Effector memory CD8-positive, alpha-beta T cell (primary cell): ENCODE results near the gene PPP1R16B.

Experiments used
- ATAC-seq: fragments of 150-1000 bp; cut with Tn5 transposase; replicated peaks from 2 replicates; pipeline ENCODE4 v1.10.0; 2021; ENCODE audit warnings: mild to moderate bottlenecking, moderate library complexity
- DNase-seq, 3 experiments: peaks; one replicate each; pipeline ENCODE4 v3.0.0; 2021
- H3K27ac Mint-ChIP-seq, 2 donors: one replicate each; pipeline ENCODE4 v1.8.0; 2022; ENCODE audit warnings: mild to moderate bottlenecking in 2 of 2, mixed read lengths in 2 of 2, moderate library complexity in 2 of 2
- H3K27me3 Mint-ChIP-seq, 2 donors: one replicate each; pipeline ENCODE4 v1.8.0; 2022; ENCODE audit warnings: mixed read lengths in 2 of 2
- H3K36me3 Mint-ChIP-seq: one replicate; pipeline ENCODE4 v1.8.0; 2022; ENCODE audit warnings: mild to moderate bottlenecking, moderate library complexity, mixed read lengths; ENCODE audit not compliant: insufficient read depth
- H3K4me1 Mint-ChIP-seq, 2 donors: one replicate each; pipeline ENCODE4 v1.8.0; 2022; ENCODE audit warnings: low read depth in 2 of 2, mixed read lengths in 2 of 2
- H3K4me3 Mint-ChIP-seq, 2 donors: one replicate each; pipeline ENCODE4 v1.8.0; 2022; ENCODE audit warnings: mild to moderate bottlenecking in 2 of 2, mixed read lengths in 2 of 2, moderate library complexity in 2 of 2
- H3K9me3 Mint-ChIP-seq, 2 donors: one replicate each; pipeline ENCODE4 v1.8.0; 2022; ENCODE audit warnings: mixed read lengths in 2 of 2

The PPP1R16B gene

DNA sequence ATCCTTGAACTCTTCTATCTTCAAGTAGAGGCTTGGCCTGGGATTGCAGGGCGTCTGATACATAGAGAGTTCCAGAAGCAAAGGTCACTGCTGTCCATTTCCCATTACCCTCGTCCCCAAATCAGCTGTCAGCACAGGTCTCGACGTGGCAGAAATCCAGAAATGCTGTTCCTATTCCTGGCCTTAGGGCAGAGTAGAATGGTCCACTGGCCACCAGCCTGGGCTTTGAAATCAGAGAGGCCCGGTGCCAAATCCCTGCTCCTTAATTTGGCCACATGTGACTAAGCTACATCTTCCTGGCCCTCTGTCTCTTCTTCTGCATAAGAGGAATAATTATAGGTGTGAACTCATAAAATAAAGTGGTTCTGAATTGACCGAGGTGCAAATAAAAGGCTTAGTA is 79.9 kb downstream of the PPP1R16B start:
- H3K4me1 Mint-ChIP-seq, result peaks cover 50 to 62% of the 10 kb centered on the region in 2 donors
- DNase-seq, result no peak
- H3K9me3 Mint-ChIP-seq, result no peaks in the 10 kb centered on the region
- no peak overlapping the region for H3K27ac Mint-ChIP-seq
- H3K4me3 Mint-ChIP-seq, result no peak overlapping the region
- H3K36me3 Mint-ChIP-seq, result peaks cover 28% of the 10 kb centered on the region
- H3K27me3 Mint-ChIP-seq, result no peaks in the 10 kb centered on the region
- ATAC-seq, result no peak

DNA sequence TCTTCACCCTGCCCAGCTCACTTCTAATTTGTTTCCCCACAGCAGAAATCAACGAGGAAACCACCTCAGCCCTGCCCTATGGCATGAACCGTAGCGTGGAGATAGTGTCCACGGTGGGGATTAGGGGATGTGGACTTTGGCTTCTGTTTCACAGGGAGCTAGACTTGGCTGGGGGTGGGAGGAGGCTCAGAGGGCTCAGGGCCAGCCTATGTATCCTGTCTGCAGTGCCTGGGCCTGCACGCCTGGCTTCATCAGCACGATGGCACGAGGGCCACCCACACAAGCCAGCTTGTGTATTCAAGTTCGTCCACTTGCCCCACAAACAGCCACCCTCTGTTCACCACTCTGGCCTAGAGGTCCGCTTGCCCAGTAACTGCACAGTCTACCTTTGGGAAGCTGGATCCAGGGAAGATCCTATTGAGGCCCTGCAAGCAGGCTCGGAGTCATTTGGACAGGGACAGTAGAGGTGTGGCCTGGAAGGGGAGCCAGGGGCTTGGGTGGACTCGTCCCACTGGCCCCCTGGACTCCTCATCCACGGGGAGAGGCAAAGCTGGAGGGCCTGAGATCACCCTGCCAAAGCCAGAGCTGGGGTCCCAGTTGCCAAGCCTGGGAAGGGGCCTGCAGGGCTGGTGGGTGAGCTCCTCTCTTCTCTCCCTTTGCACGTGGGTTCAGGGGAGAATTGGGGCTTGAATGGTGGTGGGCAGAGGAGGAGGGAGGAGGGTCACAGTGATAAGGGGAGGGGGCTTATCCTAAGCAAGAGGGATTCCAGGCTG is 82.7 kb downstream of the PPP1R16B start:
- H3K27ac Mint-ChIP-seq, result peak overlapping the region; percentile 54 to 92
- no peak for ATAC-seq
- H3K36me3 Mint-ChIP-seq, result peaks cover 15% of the 10 kb centered on the region
- H3K27me3 Mint-ChIP-seq, result no peaks in the 10 kb centered on the region
- DNase-seq, result no peak
- peaks cover 42 to 48% of the 10 kb centered on the region in 2 donors for H3K4me1 Mint-ChIP-seq
- no peaks in the 10 kb centered on the region for H3K9me3 Mint-ChIP-seq
- no peak overlapping the region for H3K4me3 Mint-ChIP-seq

DNA sequence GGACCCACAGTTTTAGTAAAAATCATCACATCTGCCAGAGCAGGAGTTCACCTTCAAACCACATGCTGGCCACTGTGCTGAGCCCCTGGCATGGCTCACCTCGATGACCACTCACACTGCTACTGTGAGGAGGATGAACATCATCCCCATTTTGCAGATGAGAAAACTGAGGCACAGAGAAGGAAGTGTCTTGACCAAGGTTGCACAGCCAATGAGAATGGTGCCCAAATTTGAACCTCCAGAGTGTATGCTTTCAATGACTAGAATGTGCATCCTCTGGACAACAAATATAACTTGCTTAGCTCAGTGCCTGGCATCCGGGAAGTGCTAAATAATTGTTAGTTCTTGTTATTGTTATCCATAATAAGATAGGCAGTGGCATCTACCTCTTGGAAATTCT is 83.6 kb downstream of the PPP1R16B start:
- no peaks in the 10 kb centered on the region for H3K9me3 Mint-ChIP-seq
- ATAC-seq, result no peak
- H3K4me3 Mint-ChIP-seq, result no peak overlapping the region
- peaks cover 43 to 50% of the 10 kb centered on the region in 2 donors for H3K4me1 Mint-ChIP-seq
- no peaks in the 10 kb centered on the region for H3K27me3 Mint-ChIP-seq
- DNase-seq, result no peak
- peaks cover 15% of the 10 kb centered on the region for H3K36me3 Mint-ChIP-seq
- peak overlapping the region; percentile 54 to 92 for H3K27ac Mint-ChIP-seq

DNA sequence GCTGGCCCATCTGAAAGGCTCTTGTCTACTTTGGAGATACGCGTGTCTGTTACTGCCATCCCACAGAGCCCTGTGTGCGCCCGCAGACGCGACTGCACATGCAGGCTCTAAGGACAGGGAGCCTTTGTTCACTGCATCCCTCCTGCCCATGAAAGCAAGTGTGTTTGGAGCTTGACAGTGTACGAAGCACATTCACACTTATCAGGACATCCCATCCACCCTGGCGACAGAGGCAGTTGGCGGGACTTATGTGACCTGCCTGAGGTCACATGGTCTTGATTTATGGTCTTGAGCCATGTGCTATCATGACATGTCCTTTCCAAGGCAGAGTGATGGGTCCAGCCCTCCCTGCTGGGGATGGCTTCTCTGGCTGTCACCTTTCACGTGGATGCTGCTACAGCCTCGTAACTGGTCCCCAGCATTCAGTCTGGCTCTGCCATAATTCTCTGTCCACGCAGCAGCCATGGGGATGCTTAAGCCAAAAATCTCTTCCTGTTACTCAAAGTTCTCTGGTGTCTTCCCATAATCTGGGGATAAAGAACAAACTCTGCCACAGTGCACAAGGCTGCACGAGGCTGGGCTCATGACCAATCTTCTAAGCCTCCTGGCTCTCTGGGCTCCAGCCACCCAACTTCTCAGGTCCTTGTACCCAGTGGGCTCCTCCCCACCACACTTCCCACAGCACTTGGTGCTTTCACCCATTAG is 84.4 kb downstream of the PPP1R16B start:
- H3K27ac Mint-ChIP-seq, result peak overlapping the region; percentile 91 to 92
- no peaks in the 10 kb centered on the region for H3K27me3 Mint-ChIP-seq

DNA sequence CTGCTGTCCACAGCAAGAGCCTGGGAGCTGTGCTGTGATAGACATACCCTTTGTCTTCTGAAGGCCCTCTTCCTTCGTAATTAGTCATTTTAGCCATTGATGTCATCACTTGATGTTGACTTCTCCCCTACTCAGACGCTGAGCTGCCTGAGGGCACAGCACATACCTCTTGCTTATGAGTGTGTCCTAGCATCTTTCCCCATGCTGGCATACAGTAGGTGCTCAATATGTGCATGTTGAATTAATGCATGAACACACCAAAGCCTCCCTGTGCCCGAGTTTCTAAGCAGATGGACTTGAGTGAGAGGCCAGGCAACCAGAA is 85.0 kb downstream of the PPP1R16B start:
- no peaks in the 10 kb centered on the region for H3K9me3 Mint-ChIP-seq
- no peaks in the 10 kb centered on the region for H3K27me3 Mint-ChIP-seq
- no peak for ATAC-seq
- no peak for DNase-seq
- peaks cover 27% of the 10 kb centered on the region for H3K36me3 Mint-ChIP-seq
- H3K4me3 Mint-ChIP-seq, result no peak overlapping the region
- peak overlapping the region; percentile 76 to 91 for H3K27ac Mint-ChIP-seq
- H3K4me1 Mint-ChIP-seq, result peaks cover 47 to 58% of the 10 kb centered on the region in 2 donors

More for the DNA sequence above, 84.4 kb downstream of the PPP1R16B start:
- no peak for ATAC-seq
- Mint-ChIP-seq H3K9me3 (no peaks in the 10 kb centered on the region), H3K4me3 (no peak overlapping the region), H3K4me1 (peaks cover 47 to 53% of the 10 kb centered on the region in 2 donors), H3K36me3 (peaks cover 22% of the 10 kb centered on the region)
- no peak for DNase-seq

DNA sequence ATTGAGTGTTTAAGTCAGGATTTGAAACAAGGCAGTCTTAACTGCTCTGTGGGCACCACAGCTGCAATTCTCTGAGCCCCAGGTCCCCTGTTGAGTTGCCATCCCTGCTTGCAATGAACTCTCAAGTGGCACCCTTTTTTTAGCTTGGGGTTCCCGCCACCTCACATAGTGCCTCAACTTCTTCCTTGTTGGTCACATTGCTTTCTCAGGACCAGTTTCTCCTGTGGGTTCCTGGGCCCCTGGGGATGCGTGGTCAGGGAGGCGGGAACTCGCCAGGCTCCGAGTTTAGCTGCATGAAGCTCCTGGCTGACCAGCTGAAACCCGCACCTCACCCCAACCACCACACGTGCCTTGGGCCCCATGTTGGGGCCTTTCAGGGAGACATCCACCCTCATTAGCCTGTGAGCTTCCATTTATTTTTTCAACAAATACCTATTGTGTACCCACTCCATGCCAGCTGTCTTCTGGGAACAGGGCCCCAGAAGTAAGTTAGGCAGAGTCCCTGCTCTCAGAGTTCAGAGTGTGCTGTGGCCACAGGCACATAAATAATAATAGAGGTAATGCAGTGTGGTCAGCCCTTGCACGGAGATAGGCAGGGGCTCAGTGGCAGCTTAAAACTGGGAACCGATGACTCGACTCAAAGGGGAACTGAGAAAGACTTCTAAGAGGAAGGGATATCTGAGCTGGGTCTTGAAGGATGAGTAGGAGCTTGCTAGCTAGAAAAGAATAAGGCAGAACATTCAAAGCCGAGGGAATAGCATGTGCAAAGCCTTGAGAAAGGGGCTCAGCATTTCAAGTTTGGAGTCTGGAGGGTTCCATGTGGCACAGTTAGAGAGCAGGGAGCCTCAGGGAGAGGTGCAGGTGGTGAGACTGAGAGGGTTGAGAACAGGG is 86.8 kb downstream of the PPP1R16B start:
- Mint-ChIP-seq H3K36me3 (peaks cover 44% of the 10 kb centered on the region), H3K4me3 (peak overlapping the region in 1 of 2 donors; percentile 37), H3K27me3 (no peaks in the 10 kb centered on the region), H3K27ac (peak overlapping the region; percentile 93 to 97), H3K4me1 (peaks cover 41 to 56% of the 10 kb centered on the region in 2 donors), H3K9me3 (no peaks in the 10 kb centered on the region)
- ATAC-seq (no peak), DNase-seq (no peak)

DNA sequence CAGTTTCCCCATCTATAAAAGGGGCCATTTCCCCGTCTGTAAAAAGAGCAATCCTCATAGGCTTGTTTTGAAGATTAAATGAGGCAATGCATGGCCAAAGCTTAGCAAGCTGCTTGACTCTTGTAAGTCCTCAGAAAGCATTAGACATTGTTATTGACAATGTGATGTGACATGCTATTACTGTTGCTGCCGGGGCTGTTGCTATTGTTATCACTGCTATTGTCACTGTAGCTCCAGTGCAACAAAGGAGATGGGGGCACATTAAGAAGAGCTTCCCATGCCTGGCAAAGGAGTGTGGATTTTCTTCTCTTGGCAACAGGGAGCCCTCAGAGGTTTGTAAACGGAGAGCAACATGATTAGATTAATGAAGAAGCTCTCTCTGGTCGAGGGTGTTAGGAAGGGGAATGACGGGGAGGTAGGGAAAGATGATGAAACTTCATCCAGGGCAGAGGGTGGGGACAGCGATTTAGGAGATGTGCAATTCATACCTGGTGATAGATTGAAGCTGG is 87.6 kb downstream of the PPP1R16B start:
- DNase-seq (peak in 1 of 3 experiments; percentile 13), ATAC-seq (peak; percentile 42)
- H3K36me3 Mint-ChIP-seq, result peaks cover 49% of the 10 kb centered on the region
- H3K27me3 Mint-ChIP-seq, result no peaks in the 10 kb centered on the region
- H3K27ac Mint-ChIP-seq, result peak overlapping the region; percentile 93 to 97
- peak overlapping the region; percentile 63 to 76 for H3K4me3 Mint-ChIP-seq
- no peaks in the 10 kb centered on the region for H3K9me3 Mint-ChIP-seq
- H3K4me1 Mint-ChIP-seq, result peaks cover 41 to 55% of the 10 kb centered on the region in 2 donors

DNA sequence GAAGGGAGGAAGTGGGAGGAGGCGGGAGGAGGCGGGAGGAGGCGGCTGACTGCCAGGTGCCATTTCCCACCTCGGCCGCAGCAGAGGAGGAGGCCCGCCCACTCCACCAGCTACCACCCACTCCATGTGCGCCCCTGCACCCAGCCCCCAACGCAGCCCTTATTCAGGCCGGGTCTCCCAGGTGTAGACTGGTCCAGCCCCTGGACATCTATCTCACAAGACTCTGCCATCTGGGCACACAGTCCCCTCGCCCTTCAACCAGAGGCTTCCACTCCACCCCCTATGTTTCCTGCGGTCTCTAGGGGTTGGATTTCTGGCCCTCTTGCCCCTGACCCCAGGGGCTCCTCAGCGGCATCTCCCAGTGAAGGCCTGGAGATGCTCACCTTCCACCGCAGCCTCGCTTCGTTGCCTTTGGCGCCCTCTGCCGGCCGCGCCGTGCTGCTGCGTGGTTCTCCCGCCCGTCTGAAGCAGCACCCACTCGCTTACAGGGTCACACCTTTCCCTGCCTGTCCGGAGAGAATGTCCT is 88.1 kb downstream of the PPP1R16B start:
- ATAC-seq (peak; percentile 86), DNase-seq (peak; percentile 83 to 87 (median 84))
- peaks cover 49% of the 10 kb centered on the region for H3K36me3 Mint-ChIP-seq
- H3K4me3 Mint-ChIP-seq, result peak overlapping the region; percentile 63 to 76
- H3K4me1 Mint-ChIP-seq, result peaks cover 37 to 51% of the 10 kb centered on the region in 2 donors
- H3K9me3 Mint-ChIP-seq, result no peaks in the 10 kb centered on the region
- peak overlapping the region; percentile 93 to 97 for H3K27ac Mint-ChIP-seq
- no peaks in the 10 kb centered on the region for H3K27me3 Mint-ChIP-seq

DNA sequence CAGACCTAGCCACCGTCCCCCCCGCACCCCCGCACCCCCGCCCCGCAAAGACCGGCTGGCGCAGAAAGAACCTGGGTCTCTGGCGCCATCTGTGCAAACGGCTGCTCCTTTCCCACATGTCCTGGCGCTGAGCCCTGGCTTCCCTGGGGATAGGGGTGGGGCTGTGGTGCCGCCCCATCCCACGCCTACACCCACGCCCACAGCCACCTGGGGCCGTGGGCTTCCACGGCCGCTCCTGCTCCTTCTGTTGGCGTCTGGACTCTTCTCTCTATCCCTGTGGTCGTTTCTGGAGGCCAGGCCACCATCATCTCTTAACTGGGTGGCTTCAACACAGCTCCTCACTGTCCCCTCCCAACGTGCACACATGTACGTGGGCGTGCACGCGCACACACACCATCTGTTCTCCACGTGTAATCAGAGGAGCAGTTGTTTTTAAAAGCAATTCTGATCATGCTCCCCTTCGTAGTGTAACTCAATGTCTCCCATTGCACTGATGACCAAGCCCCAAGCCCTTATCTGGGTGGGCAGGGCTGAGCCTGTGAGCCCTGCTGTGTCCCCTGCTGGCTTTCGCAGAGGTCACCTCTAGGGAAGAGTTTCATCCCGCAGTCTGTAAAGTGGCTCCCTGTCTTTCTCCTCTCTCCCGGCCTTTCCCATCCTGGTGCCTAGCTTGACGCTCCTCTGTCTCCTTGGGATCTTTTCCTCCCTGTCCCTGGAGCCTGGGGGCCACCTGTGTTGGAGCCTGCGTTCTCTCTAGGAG is 88.8 kb downstream of the PPP1R16B start:
- Mint-ChIP-seq H3K4me1 (peaks cover 37 to 47% of the 10 kb centered on the region in 2 donors), H3K36me3 (peaks cover 55% of the 10 kb centered on the region), H3K4me3 (peak overlapping the region; percentile 63 to 76), H3K9me3 (no peaks in the 10 kb centered on the region), H3K27me3 (no peaks in the 10 kb centered on the region), H3K27ac (peak overlapping the region; percentile 93 to 97)
- DNase-seq, result no peak
- no peak for ATAC-seq

DNA sequence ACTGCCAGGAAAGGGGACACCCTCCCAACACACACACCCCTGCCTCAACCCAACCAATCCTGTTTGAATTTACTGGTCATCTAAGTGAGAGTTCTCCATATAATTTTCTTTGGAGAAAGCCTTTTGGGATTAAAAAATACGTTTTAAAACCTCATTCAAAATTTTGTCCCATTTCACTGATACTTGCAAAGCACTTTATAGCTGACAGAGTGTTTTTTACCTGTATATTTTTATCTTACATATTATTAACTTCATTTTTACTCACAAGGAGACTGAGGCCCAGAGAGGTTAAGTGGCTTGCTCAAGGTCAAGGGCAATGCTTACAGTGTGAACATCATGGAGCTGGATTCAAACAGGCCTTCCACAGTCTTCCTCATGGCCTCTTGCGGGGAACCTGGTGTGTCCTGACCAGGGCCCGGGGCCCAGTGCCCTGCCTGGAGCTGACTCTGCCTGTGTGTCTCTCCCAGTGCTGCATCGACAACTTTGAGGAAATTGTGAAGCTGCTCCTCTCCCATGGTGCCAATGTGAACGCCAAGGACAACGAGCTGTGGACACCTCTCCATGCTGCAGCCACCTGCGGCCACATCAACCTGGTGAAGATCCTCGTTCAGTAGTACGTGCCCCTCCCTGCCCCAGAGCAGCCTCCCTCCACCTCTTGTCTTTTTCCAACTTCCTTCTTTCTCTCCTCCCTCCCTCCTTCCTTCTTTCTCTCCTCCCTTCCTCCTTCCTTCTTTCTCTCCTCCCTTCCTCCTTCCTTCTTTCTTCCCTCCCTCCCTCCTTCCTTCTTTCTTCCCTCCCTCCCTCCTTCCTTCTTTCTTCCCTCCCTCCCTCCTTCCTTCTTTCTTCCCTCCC is 89.8 kb downstream of the PPP1R16B start:
- no peaks in the 10 kb centered on the region for H3K9me3 Mint-ChIP-seq
- peak overlapping the region in 1 of 2 donors; percentile 63 for H3K4me3 Mint-ChIP-seq
- no peak for DNase-seq
- no peaks in the 10 kb centered on the region for H3K27me3 Mint-ChIP-seq
- peaks cover 59% of the 10 kb centered on the region for H3K36me3 Mint-ChIP-seq
- H3K27ac Mint-ChIP-seq, result peak overlapping the region; percentile 93 to 97
- ATAC-seq, result no peak
- peaks cover 29 to 42% of the 10 kb centered on the region in 2 donors for H3K4me1 Mint-ChIP-seq

DNA sequence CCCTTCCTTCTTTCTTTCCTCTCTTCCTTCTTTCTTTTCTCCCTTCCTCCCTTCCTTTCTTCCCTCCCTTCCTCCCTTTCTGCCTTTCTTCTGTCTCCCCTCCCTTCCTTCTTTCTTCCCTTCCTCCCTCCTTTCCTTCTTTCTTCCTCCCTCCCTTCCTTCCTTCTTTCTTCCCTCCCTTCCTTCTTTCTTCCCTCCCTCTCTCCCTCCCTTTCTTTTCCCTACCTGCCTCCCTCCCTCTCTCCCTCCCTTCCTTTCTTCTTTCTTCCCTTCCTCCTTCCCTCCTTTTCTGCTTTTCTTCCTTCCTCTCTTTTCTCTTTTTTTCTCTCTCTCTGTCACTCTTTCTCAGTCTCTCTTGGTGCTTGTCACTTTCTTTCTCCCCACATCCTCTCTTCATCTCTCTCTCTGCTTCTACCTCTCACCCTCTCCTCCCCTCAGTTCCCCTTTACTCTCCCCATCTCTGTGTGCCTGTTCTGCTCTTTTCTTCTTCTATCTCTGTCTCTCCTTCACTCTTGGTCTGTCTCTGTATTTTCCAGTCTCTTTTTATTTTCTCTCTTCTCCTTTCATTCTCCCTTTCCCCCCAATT is 90.6 kb downstream of the PPP1R16B start:
- Mint-ChIP-seq H3K4me1 (peaks cover 22 to 38% of the 10 kb centered on the region in 2 donors), H3K9me3 (no peaks in the 10 kb centered on the region), H3K36me3 (peaks cover 61% of the 10 kb centered on the region), H3K27ac (peak overlapping the region; percentile 93 to 97), H3K4me3 (no peak overlapping the region), H3K27me3 (no peaks in the 10 kb centered on the region)
- DNase-seq, result no peak
- no peak for ATAC-seq
